GM18499 (cell line): ENCODE data around the gene STAC3.

ENCODE experiments used
- ATAC-seq: cut with Tn5 transposase; IDR thresholded peaks from one replicate; pipeline ENCODE4 v1.9.1; 2021; ENCODE audit warnings: moderate number of reproducible peaks; ENCODE audit not compliant: insufficient read depth, unreplicated experiment

The STAC3 gene

DNA sequence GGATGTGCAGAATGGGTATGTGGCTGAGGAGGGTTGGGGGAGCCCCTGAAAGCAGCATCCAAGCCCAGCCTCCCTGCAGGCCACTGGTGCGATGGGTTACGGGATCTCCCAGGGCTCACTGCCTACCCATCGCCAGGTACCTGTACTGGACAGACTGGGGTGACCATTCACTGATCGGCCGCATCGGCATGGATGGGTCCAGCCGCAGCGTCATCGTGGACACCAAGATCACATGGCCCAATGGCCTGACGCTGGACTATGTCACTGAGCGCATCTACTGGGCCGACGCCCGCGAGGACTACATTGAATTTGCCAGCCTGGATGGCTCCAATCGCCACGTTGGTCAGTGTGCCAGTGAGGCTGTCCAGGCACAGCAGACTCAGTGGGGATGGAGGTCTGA lies 52.7 kb downstream of the STAC3 start:
- ATAC-seq = no peak

DNA sequence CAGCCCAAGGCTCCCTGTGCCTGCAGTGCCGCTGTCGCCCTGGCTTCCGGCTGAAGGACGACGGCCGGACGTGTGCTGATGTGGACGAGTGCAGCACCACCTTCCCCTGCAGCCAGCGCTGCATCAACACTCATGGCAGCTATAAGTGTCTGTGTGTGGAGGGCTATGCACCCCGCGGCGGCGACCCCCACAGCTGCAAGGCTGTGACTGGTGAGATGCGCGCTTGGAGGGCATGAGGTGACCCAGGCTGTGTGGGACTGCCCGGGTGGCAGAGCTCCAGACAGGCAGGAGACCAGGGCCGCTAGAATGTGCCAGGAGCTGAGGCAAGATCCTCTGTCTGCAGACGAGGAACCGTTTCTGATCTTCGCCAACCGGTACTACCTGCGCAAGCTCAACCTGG lies 54.0 kb downstream of the STAC3 start:
- ATAC-seq = no peak

DNA sequence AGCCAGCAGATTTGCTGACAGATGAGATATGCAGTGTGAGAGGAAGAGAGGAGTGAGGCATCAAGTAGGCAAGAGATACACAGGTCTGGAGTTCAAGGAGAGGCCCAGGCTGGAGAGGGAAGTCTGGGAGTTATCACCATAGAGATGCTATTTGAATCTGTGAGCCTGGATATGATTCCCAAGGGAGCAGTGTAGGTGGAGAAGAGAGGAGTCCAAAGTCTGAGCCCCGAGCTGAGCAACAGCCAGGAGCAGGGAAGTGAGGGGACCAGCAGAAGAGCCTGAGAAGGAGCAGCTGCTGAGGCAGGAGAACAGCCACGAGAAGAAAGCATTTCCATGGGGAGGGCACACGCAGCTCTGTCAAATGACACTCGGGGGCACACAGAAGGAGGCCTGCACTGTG lies 54.5 kb downstream of the STAC3 start:
- no peak for ATAC-seq

DNA sequence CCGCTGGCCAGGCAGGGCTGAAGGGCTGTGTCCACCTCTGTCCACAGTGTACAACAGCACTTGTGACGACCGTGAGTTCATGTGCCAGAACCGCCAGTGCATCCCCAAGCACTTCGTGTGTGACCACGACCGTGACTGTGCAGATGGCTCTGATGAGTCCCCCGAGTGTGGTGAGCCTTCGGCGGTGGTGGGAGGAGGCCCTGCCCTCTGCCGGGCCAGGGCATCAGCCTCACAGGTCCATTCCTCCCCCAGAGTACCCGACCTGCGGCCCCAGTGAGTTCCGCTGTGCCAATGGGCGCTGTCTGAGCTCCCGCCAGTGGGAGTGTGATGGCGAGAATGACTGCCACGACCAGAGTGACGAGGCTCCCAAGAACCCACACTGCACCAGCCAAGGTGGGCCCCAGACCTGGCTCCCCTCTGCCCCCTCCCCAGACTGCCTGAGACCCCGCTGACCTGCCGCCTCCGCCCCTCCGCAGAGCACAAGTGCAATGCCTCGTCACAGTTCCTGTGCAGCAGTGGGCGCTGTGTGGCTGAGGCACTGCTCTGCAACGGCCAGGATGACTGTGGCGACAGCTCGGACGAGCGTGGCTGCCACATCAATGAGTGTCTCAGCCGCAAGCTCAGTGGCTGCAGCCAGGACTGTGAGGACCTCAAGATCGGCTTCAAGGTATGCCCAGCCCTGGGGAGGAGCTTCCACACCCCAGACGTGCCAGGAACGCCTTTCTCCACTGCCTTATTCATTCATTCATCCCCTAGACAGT lies 55.2 kb downstream of the STAC3 start:
- ATAC-seq = no peak

DNA sequence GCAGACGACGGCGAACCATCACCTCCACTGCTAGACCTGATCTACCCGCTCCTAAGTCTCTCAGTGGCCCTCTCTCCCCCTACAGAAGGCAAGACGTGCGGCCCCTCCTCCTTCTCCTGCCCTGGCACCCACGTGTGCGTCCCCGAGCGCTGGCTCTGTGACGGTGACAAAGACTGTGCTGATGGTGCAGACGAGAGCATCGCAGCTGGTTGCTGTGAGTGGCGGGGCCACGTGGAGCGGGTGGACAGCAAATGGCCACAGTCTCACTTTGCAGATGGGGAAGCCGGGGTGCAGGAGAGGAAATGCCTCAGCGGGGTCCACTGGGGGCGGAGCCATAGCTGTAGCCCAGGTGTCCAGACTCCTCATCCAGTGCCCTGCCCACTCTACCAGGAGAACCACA lies 55.8 kb downstream of the STAC3 start:
- ATAC-seq = no peak

DNA sequence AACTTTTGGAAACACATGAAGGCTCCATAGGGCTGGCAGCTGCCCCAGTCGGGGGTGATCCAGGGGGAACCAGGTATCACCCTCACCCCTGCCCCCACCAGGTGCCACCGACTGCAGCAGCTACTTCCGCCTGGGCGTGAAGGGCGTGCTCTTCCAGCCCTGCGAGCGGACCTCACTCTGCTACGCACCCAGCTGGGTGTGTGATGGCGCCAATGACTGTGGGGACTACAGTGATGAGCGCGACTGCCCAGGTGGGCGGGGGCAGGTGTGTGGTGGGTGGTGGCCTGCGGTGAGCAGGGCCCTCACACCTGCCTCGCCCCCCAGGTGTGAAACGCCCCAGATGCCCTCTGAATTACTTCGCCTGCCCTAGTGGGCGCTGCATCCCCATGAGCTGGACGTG lies 56.7 kb downstream of the STAC3 start:
- no peak for ATAC-seq

DNA sequence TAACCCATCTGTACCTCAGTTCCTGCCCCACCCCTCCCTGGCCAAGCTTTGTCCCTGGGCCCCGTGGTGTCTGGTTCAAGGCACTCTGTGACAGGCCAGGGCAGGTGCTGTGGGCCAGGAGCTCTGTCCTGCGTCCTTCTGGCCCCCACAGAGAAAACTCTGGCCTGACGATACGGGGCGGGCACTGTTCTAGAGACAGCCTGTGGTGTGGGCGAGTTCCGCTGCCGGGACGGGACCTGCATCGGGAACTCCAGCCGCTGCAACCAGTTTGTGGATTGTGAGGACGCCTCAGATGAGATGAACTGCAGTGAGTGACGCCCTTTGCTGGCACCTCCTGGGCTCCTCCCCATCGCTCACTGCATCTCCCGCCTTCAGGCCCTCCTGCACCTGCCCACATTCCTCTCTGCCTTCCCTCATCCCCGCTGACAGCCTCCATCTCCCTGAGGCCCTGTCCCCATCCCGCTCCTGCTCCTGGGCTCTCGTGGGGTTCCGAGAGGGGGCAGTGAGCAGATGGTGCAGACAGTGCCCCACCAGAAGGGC lies 57.2 kb downstream of the STAC3 start:
- ATAC-seq = no peak
